GM12878 (cell line): ENCODE results near the gene MBD2. TPM values are rescaled to one million over a fixed set of nuclear protein-coding genes. Genes with fewer than 3 reads are reported as not detected.

Experiments
- ATAC-seq: fragments of 200-7000 bp; cut with Tn5 transposase; 3 replicates; pipeline ENCODE4 v1.9.1; 2020; ENCODE audit warnings: mild to moderate bottlenecking, moderate library complexity
- BruUV-seq: library from RNA; stranded (reverse); fragments of 400-500 nt; replicated peaks from 2 replicates; lab custom pipeline; 2021; lab: Mats Ljungman, UMichigan
- CTCF ChIA-PET: fragments of 300-600 bp; sonication (Branson Sonifier 250); formaldehyde crosslinking; extraction: SDS; loops from one replicate; lab custom pipeline; 2021; ENCODE audit warnings: inconsistent platforms; lab: Yijun Ruan, JAX
- POLR2A ChIA-PET: fragments of 350-600 bp; formaldehyde crosslinking; extraction: SDS; loops from one replicate; lab custom pipeline; 2021; ENCODE audit warnings: inconsistent platforms; lab: Charles Lee
- RAD21 ChIA-PET: fragments of 300-600 bp; sonication (Branson Sonifier 250); formaldehyde crosslinking; loops from one replicate; lab custom pipeline; 2023; ENCODE audit warnings: antibody characterized with exemption; ENCODE audit not compliant: unreplicated experiment; lab: Charles Lee
- SMC1A ChIA-PET: fragments of 300-600 bp; sonication (Branson Sonifier 250); formaldehyde crosslinking; loops from one replicate; lab custom pipeline; 2023; ENCODE audit not compliant: unreplicated experiment, uncharacterized antibody; lab: Charles Lee
- DNase-seq: peaks from one replicate; pipeline ENCODE4 v3.0.0-alpha.2; 2011; ENCODE audit warnings: low read depth, low spot score
- FAIRE-seq: peaks from 3 replicates; lab custom pipeline; 2011; peaks lifted over from hg19 to GRCh38; lab: Jason Lieb, UNC
- H2AFZ ChIP-seq: 2 replicates; pipeline ENCODE4 v1.6.0; 2011; ENCODE audit warnings: low read depth, low read length, control low read depth; ENCODE audit not compliant: control insufficient read depth
- H3K27ac ChIP-seq: 2 replicates; pipeline ENCODE4 v1.5.1; 2011; ENCODE audit warnings: control low read depth; ENCODE audit not compliant: control insufficient read depth, insufficient read depth
- H3K27me3 ChIP-seq, 2 experiments: replicated peaks in 1 of 2; 2 replicates each; pipeline versions ENCODE4 v1.6.0 to v1.6.1; 2011; ENCODE audit warnings: low read length in 1 of 2; ENCODE audit not compliant: control insufficient read depth in 2 of 2, insufficient read depth in 2 of 2
- H3K36me3 ChIP-seq, 2 experiments: 2 replicates each; pipeline ENCODE4 v1.5.1; 2011; ENCODE audit warnings: low read length in 1 of 2; ENCODE audit not compliant: control insufficient read depth in 2 of 2, insufficient read depth in 2 of 2
- H3K4me1 ChIP-seq: 2 replicates; pipeline ENCODE4 v1.6.1; 2011; ENCODE audit warnings: mild to moderate bottlenecking, low read length, moderate library complexity, mixed read lengths; ENCODE audit not compliant: control insufficient read depth, insufficient read depth
- H3K4me2 ChIP-seq: 2 replicates; pipeline ENCODE4 v1.6.0; 2011; ENCODE audit warnings: control low read depth; ENCODE audit not compliant: control insufficient read depth, insufficient read depth
- H3K4me3 ChIP-seq: fragments of 200-600 bp; sonication (generic); 2 replicates; pipeline ENCODE4 v1.5.1; 2016
- H3K79me2 ChIP-seq: 2 replicates; pipeline ENCODE4 v1.6.0; 2011; ENCODE audit warnings: low read length; ENCODE audit not compliant: control insufficient read depth, insufficient read depth
- H3K9ac ChIP-seq: 2 replicates; pipeline ENCODE4 v1.8.0; 2011; ENCODE audit warnings: low read length, control low read depth, mixed read lengths; ENCODE audit not compliant: control insufficient read depth, insufficient read depth
- H3K9me3 ChIP-seq: replicated peaks from 3 replicates; pipeline ENCODE4 v1.5.1; 2011; ENCODE audit warnings: mild to moderate bottlenecking, low read length; ENCODE audit not compliant: control insufficient read depth, insufficient read depth
- H4K20me1 ChIP-seq: 2 replicates; pipeline ENCODE4 v1.6.0; 2011; ENCODE audit not compliant: control insufficient read depth, insufficient read depth
- ATF2 ChIP-seq: IDR thresholded peaks from 2 replicates; pipeline ENCODE4 v1.6.1; 2012; ENCODE audit warnings: low read length, inconsistent platforms
- E2F8 ChIP-seq: fragments of 450-650 bp; IDR thresholded peaks from 2 replicates; pipeline ENCODE4 v1.6.1; 2018; ENCODE audit warnings: mild to moderate bottlenecking, low read depth, moderate library complexity; ENCODE audit not compliant: partially characterized antibody
- E4F1 ChIP-seq: fragments of 450-650 bp; IDR thresholded peaks from 2 replicates; pipeline ENCODE4 v1.6.1; 2018; ENCODE audit warnings: borderline replicate concordance, mild to moderate bottlenecking; ENCODE audit not compliant: partially characterized antibody
- EZH2 ChIP-seq: IDR thresholded peaks from 2 replicates; pipeline ENCODE4 v1.6.1; 2012; ENCODE audit warnings: low read depth, mild to moderate bottlenecking, control low read depth, inconsistent platforms, low read length, borderline replicate concordance; ENCODE audit not compliant: control insufficient read depth
- KLF5 ChIP-seq: fragments of 450-650 bp; IDR thresholded peaks from 2 replicates; pipeline ENCODE4 v1.6.1; 2014; ENCODE audit warnings: mild to moderate bottlenecking; ENCODE audit not compliant: partially characterized antibody
- MAX ChIP-seq: IDR thresholded peaks from 2 replicates; pipeline ENCODE4 v1.6.1; 2012; ENCODE audit warnings: low read depth, low read length, improper control_type of control experiment
- ZBTB4 ChIP-seq: fragments of 450-650 bp; formaldehyde crosslinking; IDR thresholded peaks from 2 replicates; pipeline ENCODE4 v1.4.0; 2022; ENCODE audit warnings: mild to moderate bottlenecking, moderate library complexity
- WGBS: methylation state at CpG from one replicate; pipeline ENCODE4 v1.1.6; 2016; ENCODE audit warnings: low lambda C conversion rate; ENCODE audit not compliant: insufficient replicate concordance, insufficient coverage; ENCODE audit errors: missing lambda C conversion rate; 5-methylcytosine and 5-hydroxymethylcytosine counted together
- in situ Hi-C: fragments of 300-500 bp; cut with MboI; formaldehyde crosslinking; loops from 9 replicates; pipeline ENCODE4 v1.14.3; 2018; ENCODE audit warnings: mixed read lengths
- intact Hi-C: fragments of 100-400 bp; cut with micrococcal nuclease; formaldehyde crosslinking; loops from one replicate; pipeline ENCODE4 v1.14.2; 2022; ENCODE audit not compliant: unreplicated experiment
- polyA plus RNA-seq, 11 experiments: library from polyadenylated mRNA; depleted of rRNA in 4 of 11; unstranded in 6 of 11; stranded (reverse) in 5 of 11; fragments of >200 nt; fragmentation: Nextera tagmentation in 4 of 11; fragmentation: Illumina TruSeq in 1 of 11; extraction: Ambion mirVana in 4 of 11; extraction: Trizol in 1 of 11; gene quantifications; 1 replicate in 1 of 11; 2 replicates in 10 of 11; pipeline versions ENCODE4 v1.2.1 to v1.2.3, GENCODE V29; 2011 to 2016; ENCODE audit warnings: inconsistent platforms in 2 of 11, missing spikeins in 2 of 11, low read depth in 1 of 11
- total RNA-seq, 4 experiments: library from RNA; depleted of rRNA in 3 of 4; stranded (reverse); fragments of >200 nt in 3 of 4; fragmentation: Illumina TruSeq in 1 of 4; extraction: Trizol in 1 of 4; gene quantifications; 2 replicates each; pipeline versions ENCODE4 v1.2.1 to v1.2.3, GENCODE V29; 2013 to 2021

Gene MBD2
- total and polyA plus RNA-seq, 10 of the 15 experiments (the other 5 are each of a cell fraction or from before 2014, with no cell fraction given), result 24.1 to 276 (median 57.9) TPM

GRCh38 chr18:54223568-54224241 lies 764 bp downstream of the MBD2 start (continued):
- TF ChIP-seq E2F8, result no peak
- no peak for TF ChIP-seq MAX
- TF ChIP-seq, all 136 proteins: peak for 22

GRCh38 chr18:54222922-54223567 lies 1.4 kb downstream of the MBD2 start:
- Histone ChIP-seq H4K20me1 (no peaks in the 10 kb centered on the region), H3K79me2 (peaks cover 65% of the 10 kb centered on the region), H3K27me3 (no peaks in the 10 kb centered on the region), H3K4me2 (peak overlapping the region; percentile 75), H3K9ac (peak overlapping the region; percentile 65), H3K9me3 (no peaks in the 10 kb centered on the region), H3K4me1 (peaks cover 9% of the 10 kb centered on the region; the same call in 1 of the 2 replicates), H3K36me3 (no peaks in the 10 kb centered on the region), H2AFZ (no peak overlapping the region), H3K27ac (peak overlapping the region; percentile 88), H3K4me3 (peak overlapping the region; percentile 77)
- in situ Hi-C loops, result loop anchor here (5.0 to 10.0 kb wide), 2 partner anchors 39 to 132 kb away; partner anchors contain the start of genes C18orf54 and STARD6
- ATAC-seq (peak; percentile 60), DNase-seq (peak; percentile 78), FAIRE-seq (peak; percentile 49)
- WGBS, result under 1% methylated on average over 5 of the region's 5 CpGs
- intact Hi-C loops, result loop anchor here (1.0 to 10.0 kb wide), 6 partner anchors 13 to 1092 kb away; partner anchors contain the start of gene POLI
- TSS peak; percentile 55 for BruUV-seq
- POLR2A ChIA-PET, result interaction anchor here (0.6 to 2.9 kb wide), 10 partner anchors 9 to 62 kb away, joined by 3 to 16 read pairs (median 4); partner anchors contain the start of gene POLI
- CTCF ChIA-PET, result interaction anchor here (0.6 to 6.9 kb wide), 27 partner anchors 9 to 448 kb away, joined by 3 to 97 read pairs (median 3); partner anchors contain the start of genes C18orf54, POLI and STARD6
- SMC1A ChIA-PET, result interaction anchor here (0.6 to 13.3 kb wide), 21 partner anchors 13 to 448 kb away, joined by 3 to 219 read pairs (median 4); partner anchors contain the start of genes C18orf54, POLI and STARD6
- RAD21 ChIA-PET, result interaction anchor here (0.7 to 7.3 kb wide), 15 partner anchors 14 to 169 kb away, joined by 3 to 123 read pairs (median 4); partner anchors contain the start of genes C18orf54, POLI and STARD6
- TF ChIP-seq E4F1 (no peak), KLF5 (no peak), EZH2 (no peak), ATF2 (peak; percentile 78), ZBTB4 (CRISPR knock-in tag) (no peak)
